Measurements from ENCODE around the gene ALOX5.

The ALOX5 gene

DNA sequence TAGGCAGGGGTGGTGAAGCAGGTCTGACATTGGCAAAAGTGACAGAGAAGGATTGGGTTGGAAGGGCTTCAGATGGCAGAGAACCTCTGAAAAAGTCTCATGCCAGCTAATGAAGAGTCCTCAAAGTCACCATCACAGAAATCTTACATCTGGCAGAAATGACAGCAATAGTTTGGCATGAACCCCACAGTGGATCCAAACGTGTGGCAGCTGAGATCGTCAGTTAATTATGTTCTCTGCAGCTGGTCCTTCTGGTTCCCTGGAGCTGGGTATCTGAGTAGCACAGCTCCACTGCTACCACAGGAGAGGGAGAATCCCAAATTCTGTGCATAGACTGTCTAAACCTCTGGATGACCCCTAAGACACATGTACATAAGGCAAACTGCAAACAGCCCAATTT is 73.4 kb downstream of the ALOX5 start:
- no peaks in the 10 kb centered on the region for H3K79me2 ChIP-seq
- TF ChIP-seq, protein P1, sequence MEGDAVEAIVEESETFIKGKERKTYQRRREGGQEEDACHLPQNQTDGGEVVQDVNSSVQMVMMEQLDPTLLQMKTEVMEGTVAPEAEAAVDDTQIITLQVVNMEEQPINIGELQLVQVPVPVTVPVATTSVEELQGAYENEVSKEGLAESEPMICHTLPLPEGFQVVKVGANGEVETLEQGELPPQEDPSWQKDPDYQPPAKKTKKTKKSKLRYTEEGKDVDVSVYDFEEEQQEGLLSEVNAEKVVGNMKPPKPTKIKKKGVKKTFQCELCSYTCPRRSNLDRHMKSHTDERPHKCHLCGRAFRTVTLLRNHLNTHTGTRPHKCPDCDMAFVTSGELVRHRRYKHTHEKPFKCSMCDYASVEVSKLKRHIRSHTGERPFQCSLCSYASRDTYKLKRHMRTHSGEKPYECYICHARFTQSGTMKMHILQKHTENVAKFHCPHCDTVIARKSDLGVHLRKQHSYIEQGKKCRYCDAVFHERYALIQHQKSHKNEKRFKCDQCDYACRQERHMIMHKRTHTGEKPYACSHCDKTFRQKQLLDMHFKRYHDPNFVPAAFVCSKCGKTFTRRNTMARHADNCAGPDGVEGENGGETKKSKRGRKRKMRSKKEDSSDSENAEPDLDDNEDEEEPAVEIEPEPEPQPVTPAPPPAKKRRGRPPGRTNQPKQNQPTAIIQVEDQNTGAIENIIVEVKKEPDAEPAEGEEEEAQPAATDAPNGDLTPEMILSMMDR (IDR thresholded peaks at IDR 0.05): no peak
- H3K27ac ChIP-seq: no peak overlapping the region

DNA sequence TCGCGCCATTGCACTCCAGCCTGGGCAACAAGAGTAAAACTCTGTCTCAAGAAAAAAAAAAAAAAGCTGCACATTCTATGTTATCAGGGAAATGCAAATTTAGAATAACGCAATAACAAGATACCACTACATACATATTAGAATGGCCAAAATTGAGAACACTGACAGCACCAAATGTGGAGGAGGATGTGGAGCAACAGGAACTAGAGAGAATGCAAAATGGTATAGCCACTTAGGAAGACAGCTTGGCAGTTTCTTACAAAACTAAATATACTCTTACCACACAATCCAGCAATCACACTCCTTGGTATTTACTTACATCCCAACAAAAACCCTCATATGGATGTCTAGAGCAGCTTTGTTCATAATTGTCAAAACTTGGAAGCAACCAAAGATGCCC is 76.8 kb downstream of the ALOX5 start:
- H3K79me2 ChIP-seq: no peaks in the 10 kb centered on the region
- H3K9me3 ChIP-seq (ENCODE audit: control insufficient read depth, low read length): no peaks in the 10 kb centered on the region
- no peaks in the 10 kb centered on the region for H3K4me1 ChIP-seq
- H3K27me3 ChIP-seq (ENCODE audit: control insufficient read depth, insufficient read depth, low read length): no peaks in the 10 kb centered on the region
- no peak overlapping the region for H2AFZ ChIP-seq
- H3K36me3 ChIP-seq (ENCODE audit: control insufficient read depth, insufficient read depth, low read length): no peaks in the 10 kb centered on the region
- no peak overlapping the region for H3K9ac ChIP-seq
- no peak overlapping the region for H3K4me2 ChIP-seq (ENCODE audit: low read length)
- H3K27ac ChIP-seq: no peak overlapping the region
- no peak overlapping the region for H3K4me3 ChIP-seq (ENCODE audit: low read depth, low read length)
- TF ChIP-seq, protein P1 (IDR thresholded peaks at IDR 0.05): no peak

More for the DNA sequence above, 73.4 kb downstream of the ALOX5 start:
- H3K36me3 ChIP-seq (ENCODE audit: control insufficient read depth, insufficient read depth, low read length): no peaks in the 10 kb centered on the region
- no peak overlapping the region for H3K4me2 ChIP-seq (ENCODE audit: low read length)
- H3K4me3 ChIP-seq (ENCODE audit: low read depth, low read length): no peak overlapping the region
- no peaks in the 10 kb centered on the region for H3K4me1 ChIP-seq
- no peak overlapping the region for H3K9ac ChIP-seq
- no peak overlapping the region for H2AFZ ChIP-seq
- H3K27me3 ChIP-seq (ENCODE audit: control insufficient read depth, insufficient read depth, low read length): no peaks in the 10 kb centered on the region
- H3K9me3 ChIP-seq (ENCODE audit: control insufficient read depth, low read length): no peaks in the 10 kb centered on the region

DNA sequence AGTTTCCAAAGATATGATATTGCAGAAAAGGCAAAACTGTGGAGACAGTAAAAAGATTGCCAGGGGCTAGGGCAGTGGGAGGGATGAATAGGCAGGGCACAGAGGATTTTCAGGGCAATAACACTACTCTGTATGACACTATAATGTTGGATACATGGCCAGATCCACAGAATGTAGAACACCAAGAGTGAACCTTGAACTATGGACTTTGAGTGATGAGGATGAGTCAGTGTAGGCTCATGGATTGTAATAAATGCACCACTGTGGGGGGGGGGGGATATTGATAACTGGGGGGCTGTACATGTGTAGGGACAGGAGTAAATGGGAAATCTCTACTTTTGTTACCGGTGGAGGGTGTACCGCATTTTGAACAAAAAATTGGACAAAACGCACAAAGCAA is 77.4 kb downstream of the ALOX5 start:
- TF ChIP-seq, protein P1 (IDR thresholded peaks at IDR 0.05): no peak
- H3K27me3 ChIP-seq (ENCODE audit: control insufficient read depth, insufficient read depth, low read length): no peaks in the 10 kb centered on the region
- no peak overlapping the region for H3K27ac ChIP-seq
- H3K4me2 ChIP-seq (ENCODE audit: low read length): no peak overlapping the region
- no peaks in the 10 kb centered on the region for H3K36me3 ChIP-seq (ENCODE audit: control insufficient read depth, insufficient read depth, low read length)
- H3K9me3 ChIP-seq (ENCODE audit: control insufficient read depth, low read length): no peaks in the 10 kb centered on the region
- no peak overlapping the region for H3K4me3 ChIP-seq (ENCODE audit: low read depth, low read length)
- no peaks in the 10 kb centered on the region for H3K79me2 ChIP-seq
- no peak overlapping the region for H2AFZ ChIP-seq
- no peak overlapping the region for H3K9ac ChIP-seq
- no peaks in the 10 kb centered on the region for H3K4me1 ChIP-seq

DNA sequence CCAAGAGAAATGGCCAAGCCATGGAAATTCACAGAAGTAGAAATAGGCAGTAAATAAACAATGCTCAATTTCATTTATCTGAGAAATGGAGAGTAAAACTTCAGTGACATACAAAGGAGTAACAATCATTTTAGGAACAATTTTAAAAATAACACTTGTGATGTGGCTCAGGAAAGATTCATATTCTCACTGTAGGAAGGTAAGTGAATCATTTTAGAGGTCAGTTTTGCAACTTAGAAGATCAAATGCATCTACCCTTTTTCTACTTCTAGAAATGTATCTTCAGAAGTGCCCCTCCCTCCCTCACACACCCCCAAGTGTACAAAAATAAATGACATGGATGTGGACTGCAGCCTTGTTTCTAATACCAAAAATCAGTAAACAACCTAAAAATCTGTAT is 78.3 kb downstream of the ALOX5 start:
- Histone ChIP-seq H2AFZ (no peak overlapping the region), H3K4me1 (no peaks in the 10 kb centered on the region), H3K36me3 (ENCODE audit: control insufficient read depth, insufficient read depth, low read length) (no peaks in the 10 kb centered on the region), H3K4me3 (ENCODE audit: low read depth, low read length) (no peak overlapping the region), H3K9ac (no peak overlapping the region), H3K4me2 (ENCODE audit: low read length) (no peak overlapping the region), H3K27ac (no peak overlapping the region), H3K9me3 (ENCODE audit: control insufficient read depth, low read length) (no peaks in the 10 kb centered on the region), H3K27me3 (ENCODE audit: control insufficient read depth, insufficient read depth, low read length) (no peaks in the 10 kb centered on the region), H3K79me2 (no peaks in the 10 kb centered on the region)
- TF ChIP-seq, protein P1 (IDR thresholded peaks at IDR 0.05): no peak

DNA sequence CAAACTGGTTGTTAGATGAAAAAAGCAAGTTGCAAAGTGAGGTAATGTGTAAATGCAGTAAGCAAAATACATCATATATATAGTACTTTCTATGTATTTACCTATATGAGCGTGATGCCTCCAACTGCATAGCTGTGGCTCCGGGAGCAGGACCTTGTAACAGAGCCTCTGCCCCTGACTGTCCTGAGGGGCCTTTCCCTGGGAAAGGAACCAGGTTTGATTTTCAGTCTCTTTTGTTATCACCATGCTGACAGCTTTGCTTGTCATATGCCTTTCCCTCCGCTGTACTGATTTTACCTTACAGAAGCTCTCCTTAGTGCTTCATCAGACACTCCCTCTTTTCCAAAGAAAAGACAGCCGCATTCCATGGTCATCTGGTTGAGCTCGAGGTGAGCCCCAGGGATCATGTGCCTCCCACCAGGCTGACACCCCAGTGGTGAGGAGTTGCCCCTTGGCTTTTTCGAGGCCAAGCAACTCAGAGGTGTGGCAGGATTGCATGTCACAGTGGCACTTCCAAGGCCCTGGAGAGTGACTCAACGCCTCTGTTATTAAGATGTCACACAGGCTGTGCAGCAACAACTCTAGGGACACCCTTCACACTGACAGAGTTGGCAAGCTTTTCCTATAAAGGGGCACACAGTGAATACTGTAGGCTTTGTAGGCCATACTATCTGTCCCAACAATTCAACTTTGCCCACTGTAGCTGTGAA is 78.9 kb downstream of the ALOX5 start:
- Histone ChIP-seq H3K4me3 (ENCODE audit: low read depth, low read length) (no peak overlapping the region), H3K27ac (no peak overlapping the region), H3K4me2 (ENCODE audit: low read length) (no peak overlapping the region), H3K27me3 (ENCODE audit: control insufficient read depth, insufficient read depth, low read length) (no peaks in the 10 kb centered on the region), H3K4me1 (no peaks in the 10 kb centered on the region), H3K9me3 (ENCODE audit: control insufficient read depth, low read length) (no peaks in the 10 kb centered on the region), H2AFZ (no peak overlapping the region), H3K36me3 (ENCODE audit: control insufficient read depth, insufficient read depth, low read length) (no peaks in the 10 kb centered on the region), H3K9ac (no peak overlapping the region), H3K79me2 (no peaks in the 10 kb centered on the region)
- TF ChIP-seq, protein P1 (IDR thresholded peaks at IDR 0.05): no peak
